Right atrium auricular region (tissue), 2 donors: Measurements from ENCODE around the gene P3R3URF. TPM values are rescaled to one million over a fixed set of nuclear protein-coding genes. Genes with fewer than 3 reads are reported as not detected.

Source experiments
- DNase-seq: peaks from one replicate; pipeline ENCODE4 v3.0.0-alpha.2; 2019; ENCODE audit warnings: low spot score
- H3K27ac ChIP-seq, 2 donors: fragments of 200-600 bp; sonication (generic); 1 replicate in 1 of 2; 2 replicates in 1 of 2; pipeline ENCODE4 v1.5.1; 2016 to 2019
- H3K27me3 ChIP-seq, 2 donors: fragments of 200-600 bp; sonication (generic); one replicate each; pipeline versions ENCODE4 v1.5.1 to v1.6.0; 2017 to 2019
- H3K36me3 ChIP-seq: fragments of 200-600 bp; sonication (generic); one replicate; pipeline ENCODE4 v1.5.1; 2016
- H3K4me1 ChIP-seq, 2 donors: fragments of 200-600 bp; sonication (generic); one replicate each; pipeline versions ENCODE4 v1.5.1 to v1.6.0; 2017 to 2019
- H3K4me3 ChIP-seq, 2 donors: fragments of 200-600 bp; sonication (generic); 1 replicate in 1 of 2; 2 replicates in 1 of 2; pipeline ENCODE4 v1.5.1; 2017 to 2019; ENCODE audit warnings: mild to moderate bottlenecking in 1 of 2, moderate library complexity in 1 of 2
- H3K9me3 ChIP-seq, 2 donors: fragments of 200-600 bp; sonication (generic); one replicate each; pipeline ENCODE4 v1.5.1; 2019
- CTCF ChIP-seq, 2 donors: fragments of 200-600 bp; sonication (generic); IDR thresholded peaks; one replicate each; pipeline ENCODE4 v1.5.1; 2019; ENCODE audit warnings: antibody characterized with exemption in 2 of 2
- total RNA-seq, 2 donors: library from RNA; depleted of rRNA; stranded (reverse); fragments of >200 nt; gene quantifications; one replicate each; pipeline ENCODE4 v1.1.0, GENCODE V29; 2016

P3R3URF gene
- total RNA-seq, 2 donors from 2014 or later: not detected

GRCh38 chr1:46206399-46206798, 30.1 kb upstream of the P3R3URF start:
- Histone ChIP-seq H3K27me3 (no peaks in the 10 kb centered on the region), H3K27ac (peak overlapping the region; percentile 85 to 95), H3K4me3 (no peak overlapping the region), H3K9me3 (no peaks in the 10 kb centered on the region), H3K36me3 (no peaks in the 10 kb centered on the region), H3K4me1 (peaks cover 0 to 46% of the 10 kb centered on the region in 2 donors)
- TF ChIP-seq CTCF (IDR thresholded peaks at IDR 0.05): no peak
- DNase-seq: no peak

- H3K36me3 ChIP-seq: no peaks in the 10 kb centered on the region
- peaks cover 0 to 46% of the 10 kb centered on the region in 2 donors for H3K4me1 ChIP-seq
- no peak overlapping the region for H3K4me3 ChIP-seq
- no peaks in the 10 kb centered on the region for H3K9me3 ChIP-seq
- DNase-seq: no peak
- TF ChIP-seq CTCF (IDR thresholded peaks at IDR 0.05): no peak
- no peaks in the 10 kb centered on the region for H3K27me3 ChIP-seq
- peak overlapping the region; percentile 85 to 95 for H3K27ac ChIP-seq
Observed at GRCh38 chr1:46205791-46206190, 29.5 kb upstream of the P3R3URF start.

- Histone ChIP-seq H3K27ac (peak overlapping the region; percentile 85 to 95), H3K4me3 (no peak overlapping the region), H3K27me3 (no peaks in the 10 kb centered on the region), H3K4me1 (peaks cover 0 to 46% of the 10 kb centered on the region in 2 donors), H3K36me3 (no peaks in the 10 kb centered on the region), H3K9me3 (no peaks in the 10 kb centered on the region)
- no peak for TF ChIP-seq CTCF (IDR thresholded peaks at IDR 0.05)
- no peak for DNase-seq
Observed at GRCh38 chr1:46205141-46205540, 28.9 kb upstream of the P3R3URF start.

GRCh38 chr1:46204406-46204742, 28.1 kb upstream of the P3R3URF start:
- H3K9me3 ChIP-seq: no peaks in the 10 kb centered on the region
- no peak for TF ChIP-seq CTCF (IDR thresholded peaks at IDR 0.05)
- DNase-seq: no peak

GRCh38 chr1:46203738-46204405, 27.6 kb upstream of the P3R3URF start:
- no peak for DNase-seq
- peak overlapping the region; percentile 85 to 95 for H3K27ac ChIP-seq
- peaks cover 0 to 50% of the 10 kb centered on the region in 2 donors for H3K4me1 ChIP-seq

More at GRCh38 chr1:46204406-46204742, 28.1 kb upstream of the P3R3URF start:
- H3K27me3 ChIP-seq: no peaks in the 10 kb centered on the region
- no peaks in the 10 kb centered on the region for H3K36me3 ChIP-seq
- peak overlapping the region; percentile 85 to 95 for H3K27ac ChIP-seq
- H3K4me3 ChIP-seq: peak overlapping the region; percentile 90 to 91
- H3K4me1 ChIP-seq: peaks cover 0 to 46% of the 10 kb centered on the region in 2 donors

More at GRCh38 chr1:46203738-46204405, 27.6 kb upstream of the P3R3URF start:
- Histone ChIP-seq H3K27me3 (no peaks in the 10 kb centered on the region), H3K9me3 (no peaks in the 10 kb centered on the region), H3K36me3 (no peaks in the 10 kb centered on the region), H3K4me3 (peak overlapping the region; percentile 90 to 91)
- TF ChIP-seq CTCF (IDR thresholded peaks at IDR 0.05): no peak
